Neural crest cell (in vitro differentiated cells): ENCODE data around the gene PRXL2B. TPM values are rescaled to one million over a fixed set of nuclear protein-coding genes. Genes with fewer than 3 reads are reported as not detected.
A peak's percentile ranks its signal among the peaks of the same experiment; 100 is the strongest.

Experiments
- DNase-seq: peaks from one replicate; pipeline ENCODE4 v3.0.0; 2021; ENCODE audit warnings: low read depth, mixed read lengths, low spot score
- H3K27ac Mint-ChIP-seq: one replicate; pipeline ENCODE4 v1.8.0; 2021; ENCODE audit warnings: mild to moderate bottlenecking, mixed read lengths; ENCODE audit not compliant: unreplicated experiment
- H3K27me3 Mint-ChIP-seq: 2 replicates; pipeline ENCODE4 v1.8.0; 2021; ENCODE audit warnings: low read depth, mild to moderate bottlenecking, mixed read lengths
- H3K36me3 Mint-ChIP-seq: 2 replicates; pipeline ENCODE4 v1.8.0; 2021; ENCODE audit warnings: low read depth, mild to moderate bottlenecking, mixed read lengths
- H3K4me1 Mint-ChIP-seq: 2 replicates; pipeline ENCODE4 v1.8.0; 2021; ENCODE audit warnings: mixed read lengths
- H3K4me3 Mint-ChIP-seq: one replicate; pipeline ENCODE4 v1.8.0; 2021; ENCODE audit warnings: mild to moderate bottlenecking, mixed read lengths
- H3K9me3 Mint-ChIP-seq: 2 replicates; pipeline ENCODE4 v1.8.0; 2021; ENCODE audit warnings: mixed read lengths
- total RNA-seq: library from RNA; stranded (reverse); gene quantifications from 2 replicates; pipeline ENCODE4 v1.2.1, GENCODE V29; 2021
- TF ChIP-seq, protein P1 (sequence below): fragments of 200-600 bp; sonication (generic); conservative IDR thresholded peaks from 2 replicates; pipeline ENCODE4 v1.5.0; 2021; ENCODE audit warnings: antibody characterized with exemption, mild to moderate bottlenecking

Gene PRXL2B
- total RNA-seq, 1 donor from 2014 or later: 51.3 TPM

DNA sequence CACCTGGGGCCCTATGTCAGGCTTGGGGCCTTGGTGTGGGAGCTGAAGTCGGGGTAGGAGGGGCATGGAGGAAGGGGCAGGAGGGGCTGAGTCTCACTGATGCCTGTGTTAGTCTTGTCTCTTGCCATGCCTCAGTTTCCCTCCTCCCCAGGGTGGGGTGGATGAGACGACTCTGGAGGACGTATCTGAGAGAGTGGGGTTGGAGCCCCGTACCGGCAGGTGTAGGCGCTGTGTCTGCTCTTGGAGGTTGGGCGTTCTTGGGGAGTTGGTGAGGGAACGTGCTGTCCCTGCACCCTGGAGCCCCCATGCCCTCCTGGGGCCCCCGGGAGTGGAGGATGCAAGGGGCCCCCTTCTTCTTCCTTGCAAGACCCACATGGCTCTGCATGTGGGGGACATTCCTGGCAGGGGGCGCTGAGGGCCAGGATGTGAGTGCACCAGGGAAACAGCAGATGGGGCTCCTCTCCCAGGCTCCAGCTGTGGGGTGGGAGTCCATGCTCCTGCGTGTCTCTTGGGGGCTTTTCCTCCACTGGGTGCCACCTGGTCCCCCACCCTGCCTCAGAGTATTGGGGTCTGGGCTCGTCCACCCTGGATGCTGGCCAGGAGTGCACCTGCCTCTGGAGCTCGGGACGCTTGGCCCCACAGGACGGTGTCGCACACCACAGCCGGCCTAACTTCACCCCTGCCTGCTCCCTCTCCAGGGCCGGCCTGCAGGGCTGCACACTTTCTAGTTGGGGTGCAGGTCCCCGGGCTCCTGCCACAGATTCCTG is 31.8 kb upstream of the PRXL2B start:
- peaks cover 4% of the 10 kb centered on the region for H3K4me1 Mint-ChIP-seq
- no peak overlapping the region for H3K27ac Mint-ChIP-seq
- H3K4me3 Mint-ChIP-seq: no peak overlapping the region
- DNase-seq: no peak
- TF ChIP-seq, protein P1, sequence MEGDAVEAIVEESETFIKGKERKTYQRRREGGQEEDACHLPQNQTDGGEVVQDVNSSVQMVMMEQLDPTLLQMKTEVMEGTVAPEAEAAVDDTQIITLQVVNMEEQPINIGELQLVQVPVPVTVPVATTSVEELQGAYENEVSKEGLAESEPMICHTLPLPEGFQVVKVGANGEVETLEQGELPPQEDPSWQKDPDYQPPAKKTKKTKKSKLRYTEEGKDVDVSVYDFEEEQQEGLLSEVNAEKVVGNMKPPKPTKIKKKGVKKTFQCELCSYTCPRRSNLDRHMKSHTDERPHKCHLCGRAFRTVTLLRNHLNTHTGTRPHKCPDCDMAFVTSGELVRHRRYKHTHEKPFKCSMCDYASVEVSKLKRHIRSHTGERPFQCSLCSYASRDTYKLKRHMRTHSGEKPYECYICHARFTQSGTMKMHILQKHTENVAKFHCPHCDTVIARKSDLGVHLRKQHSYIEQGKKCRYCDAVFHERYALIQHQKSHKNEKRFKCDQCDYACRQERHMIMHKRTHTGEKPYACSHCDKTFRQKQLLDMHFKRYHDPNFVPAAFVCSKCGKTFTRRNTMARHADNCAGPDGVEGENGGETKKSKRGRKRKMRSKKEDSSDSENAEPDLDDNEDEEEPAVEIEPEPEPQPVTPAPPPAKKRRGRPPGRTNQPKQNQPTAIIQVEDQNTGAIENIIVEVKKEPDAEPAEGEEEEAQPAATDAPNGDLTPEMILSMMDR: peak; percentile 45
- no peaks in the 10 kb centered on the region for H3K27me3 Mint-ChIP-seq
- no peaks in the 10 kb centered on the region for H3K36me3 Mint-ChIP-seq
- H3K9me3 Mint-ChIP-seq: no peaks in the 10 kb centered on the region

- Mint-ChIP-seq H3K36me3 (no peaks in the 10 kb centered on the region), H3K4me3 (no peak overlapping the region), H3K4me1 (peaks cover 4% of the 10 kb centered on the region), H3K9me3 (no peaks in the 10 kb centered on the region), H3K27me3 (no peaks in the 10 kb centered on the region), H3K27ac (no peak overlapping the region)
- DNase-seq: no peak
- TF ChIP-seq, protein P1: no peak
These were observed 30.8 kb upstream of the PRXL2B start for GRCh38 chr1:2555634-2556276.

- DNase-seq: no peak
- Mint-ChIP-seq H3K9me3 (no peaks in the 10 kb centered on the region), H3K4me3 (no peak within 1 kb of the TSS), H3K27me3 (no peaks in the 10 kb centered on the region), H3K27ac (peak within 1 kb of the TSS; percentile 86), H3K36me3 (no peaks in the 10 kb centered on the region), H3K4me1 (peaks cover 4% of the 10 kb centered on the region)
- TF ChIP-seq, protein P1: no peak
These were observed 30.3 kb upstream of the PRXL2B start, which contains the start of gene TNFRSF14 for GRCh38 chr1:2556277-2556677. TNFRSF14 (plus strand) TSS chr1:2556371; CDS start chr1:2556665, 294 bp downstream.

GRCh38 chr1:2556678-2557481 is 29.7 kb upstream of the PRXL2B start:
- TF ChIP-seq, protein P1: no peak
- peaks cover 4% of the 10 kb centered on the region for H3K4me1 Mint-ChIP-seq
- H3K27ac Mint-ChIP-seq: peak overlapping the region; percentile 86
- no peaks in the 10 kb centered on the region for H3K9me3 Mint-ChIP-seq
- DNase-seq: no peak
- H3K27me3 Mint-ChIP-seq: no peaks in the 10 kb centered on the region
- no peak overlapping the region for H3K4me3 Mint-ChIP-seq
- H3K36me3 Mint-ChIP-seq: no peaks in the 10 kb centered on the region
